Activated naive CD8-positive, alpha-beta T cell treated with anti-CD3 and anti-CD28 coated beads for 36 hours (primary cell): ENCODE results near the gene FAM120B. TPM values are rescaled to one million over a fixed set of nuclear protein-coding genes. Genes with fewer than 3 reads are reported as not detected.

Experiments
- DNase-seq: peaks from one replicate; pipeline ENCODE4 v3.0.0; 2021
- H3K27ac Mint-ChIP-seq: one replicate; pipeline ENCODE4 v1.8.0; 2022; ENCODE audit warnings: mild to moderate bottlenecking, moderate library complexity, mixed read lengths
- H3K27me3 Mint-ChIP-seq: one replicate; pipeline ENCODE4 v1.8.0; 2022; ENCODE audit warnings: mild to moderate bottlenecking, mixed read lengths
- H3K36me3 Mint-ChIP-seq: one replicate; pipeline ENCODE4 v1.8.0; 2021; ENCODE audit warnings: mild to moderate bottlenecking, mixed read lengths
- H3K4me1 Mint-ChIP-seq: one replicate; pipeline ENCODE4 v1.8.0; 2021; ENCODE audit warnings: mixed read lengths
- H3K4me3 Mint-ChIP-seq: one replicate; pipeline ENCODE4 v1.8.0; 2022; ENCODE audit warnings: mild to moderate bottlenecking, moderate library complexity, mixed read lengths
- H3K9me3 Mint-ChIP-seq: one replicate; pipeline ENCODE4 v1.8.0; 2022; ENCODE audit warnings: mixed read lengths
- total RNA-seq, 2 experiments: library from RNA; stranded (reverse); gene quantifications; one replicate each; pipeline ENCODE4 v1.2.3, GENCODE V29; 2021

FAM120B gene
- total RNA-seq, 2 experiments from 2014 or later: 19.4 to 19.7 TPM

DNA sequence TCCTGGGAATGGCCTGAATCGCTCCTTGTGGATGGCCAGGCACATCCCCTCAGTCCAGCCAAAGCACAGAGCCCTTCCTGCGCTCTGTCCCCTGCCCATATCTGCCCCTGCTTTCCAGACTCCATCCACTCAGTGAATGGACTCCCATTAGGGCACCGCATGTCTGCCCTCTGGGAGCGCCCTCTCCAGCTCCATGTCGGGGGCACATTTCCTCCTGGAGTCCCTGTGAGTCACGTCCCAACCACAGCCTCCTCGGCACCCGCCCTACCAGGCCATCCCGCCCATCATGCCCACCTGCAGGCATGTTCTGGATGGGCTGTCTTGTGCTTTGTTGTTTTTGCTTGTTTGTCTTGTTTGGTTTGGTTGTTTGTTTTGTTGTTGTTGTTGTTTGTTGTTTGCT is 149.8 kb downstream of the FAM120B start:
- H3K36me3 Mint-ChIP-seq: no peaks in the 10 kb centered on the region
- DNase-seq: no peak
- no peak overlapping the region for H3K4me3 Mint-ChIP-seq
- peaks cover 14% of the 10 kb centered on the region for H3K4me1 Mint-ChIP-seq
- H3K27ac Mint-ChIP-seq: no peak overlapping the region
- peaks cover 4% of the 10 kb centered on the region for H3K27me3 Mint-ChIP-seq
- no peaks in the 10 kb centered on the region for H3K9me3 Mint-ChIP-seq

Other genes with a start within 250 kb of the FAM120B start
- 1 to 10 TPM; 4.0 to 4.3 TPM for gene DLL1, start 15.7 kb upstream of the FAM120B start, total RNA-seq
- 100 to 1,000 TPM; 270 to 283 TPM for gene PSMB1, start 246.5 kb downstream of the FAM120B start, total RNA-seq
- gene TBP, start 247.6 kb downstream of the FAM120B start, total RNA-seq: 10 to 100 TPM; 27.6 to 28.0 TPM